ENCODE data around the gene CSMD2. TPM values are rescaled to one million over a fixed set of nuclear protein-coding genes. Genes with fewer than 3 reads are reported as not detected.
A peak's percentile ranks its signal among the peaks of the same experiment; 100 is the strongest.

CSMD2 gene
- total and polyA plus RNA-seq, 2 of the 4 experiments (the other 2 are of a cell fraction) = under 0.01 to 0.36 TPM

DNA sequence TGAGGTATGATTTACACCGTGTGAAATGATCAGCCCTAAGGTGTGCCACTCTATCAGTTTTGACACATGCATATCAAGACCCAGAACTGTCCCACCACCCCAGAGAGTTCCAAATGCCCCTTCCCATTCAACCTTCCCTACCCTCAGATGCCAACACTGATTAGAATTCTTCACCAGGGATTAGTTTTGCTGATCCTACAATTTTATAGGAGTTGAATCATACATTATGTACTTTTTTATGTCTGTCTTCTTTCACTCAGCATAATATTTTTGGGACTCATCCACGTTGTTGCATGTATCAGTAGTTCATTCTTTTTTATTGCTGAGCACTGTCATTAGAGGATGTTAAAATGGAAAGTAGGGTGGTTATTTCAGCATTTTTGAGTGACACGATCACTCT, 514.3 kb downstream of the CSMD2 start:
- CTCF ChIA-PET = no interaction called here
- in situ Hi-C loops (cut with MboI; ENCODE audit: low sequenced_read_pairs) = no loop called here
- H3K9me1 ChIP-seq (ENCODE audit: insufficient read depth, low read length) = no peaks in the 10 kb centered on the region
- no peak overlapping the region for H3K4me2 ChIP-seq (ENCODE audit: low read depth, low read length)
- no peak overlapping the region for H2BK15ac ChIP-seq (ENCODE audit: low read depth, low read length)
- H3K79me1 ChIP-seq (ENCODE audit: low read depth in 1 of 2, low read length in 2 of 2) = no peaks in the 10 kb centered on the region
- no peaks in the 10 kb centered on the region for H4K20me1 ChIP-seq (ENCODE audit: insufficient read depth, low read length)
- no peak overlapping the region for H4K5ac ChIP-seq (ENCODE audit: low read depth, low read length)
- no peak overlapping the region for H2BK5ac ChIP-seq (ENCODE audit: low read depth, low read length, poor library complexity, severe bottlenecking)
- no peak overlapping the region for H2AK5ac ChIP-seq (ENCODE audit: low read depth, low read length)
- H3K56ac ChIP-seq (ENCODE audit: extremely low read depth, insufficient read depth, low read length) = no peak overlapping the region
- no peak overlapping the region for H3K14ac ChIP-seq (replicated peaks; ENCODE audit: low read depth, low read length)
- no peak overlapping the region for H2BK120ac ChIP-seq (ENCODE audit: low read depth, low read length)
- intact Hi-C loops (cut with micrococcal nuclease) = no loop called here
- H3K4ac ChIP-seq (ENCODE audit: low read depth, low read length) = no peak overlapping the region
- no peak overlapping the region for H2AK9ac ChIP-seq (replicated peaks; ENCODE audit: low read depth, low read length, poor library complexity)
- H4K8ac ChIP-seq (ENCODE audit: low read depth in 2 of 2, low read length in 2 of 2) = no peak overlapping the region
- no peak overlapping the region for H3K9ac ChIP-seq (ENCODE audit: low read depth, low read length)
- no peaks in the 10 kb centered on the region for H3K36me3 ChIP-seq (ENCODE audit: control insufficient read depth, insufficient read depth, low read length)
- POLR2A ChIA-PET (ENCODE audit: unreplicated experiment) = no interaction called here
- H3K27me3 ChIP-seq (ENCODE audit: control insufficient read depth, insufficient read depth, low read length) = no peaks in the 10 kb centered on the region
- dilution Hi-C loops (cut with HindIII; ENCODE audit: low sequenced_read_pairs, unreplicated experiment) = no loop called here
- H3K4me3 ChIP-seq (ENCODE audit: insufficient read depth, low read depth, low read length) = no peak overlapping the region
- no peaks in the 10 kb centered on the region for H3K9me3 ChIP-seq (ENCODE audit: control insufficient read depth, insufficient read depth, low read length)
- H3K23ac ChIP-seq (ENCODE audit: low read depth, low read length) = no peak overlapping the region
- no peak overlapping the region for H3K27ac ChIP-seq (ENCODE audit: insufficient read depth, low read length)
- no peak overlapping the region for H2AFZ ChIP-seq (replicated peaks; ENCODE audit: low read length, poor library complexity)
- no TSS peak for BruUV-seq (replicated peaks)
- DNase-seq = no peak
- 100% methylated on average over 1 of the region's 3 CpGs; no CpG with 5 or more reads in 1 of the 2 experiments for WGBS, 2 experiments (ENCODE audit: extremely low coverage in 2 of 2, insufficient read length in 1 of 2)
- H2BK20ac ChIP-seq (ENCODE audit: low read depth, low read length) = no peak overlapping the region
- no peak overlapping the region for H4K91ac ChIP-seq (ENCODE audit: insufficient read depth, low read depth, low read length)
- H3K18ac ChIP-seq (ENCODE audit: low read depth, low read length) = no peak overlapping the region
- TF ChIP-seq, protein P1, sequence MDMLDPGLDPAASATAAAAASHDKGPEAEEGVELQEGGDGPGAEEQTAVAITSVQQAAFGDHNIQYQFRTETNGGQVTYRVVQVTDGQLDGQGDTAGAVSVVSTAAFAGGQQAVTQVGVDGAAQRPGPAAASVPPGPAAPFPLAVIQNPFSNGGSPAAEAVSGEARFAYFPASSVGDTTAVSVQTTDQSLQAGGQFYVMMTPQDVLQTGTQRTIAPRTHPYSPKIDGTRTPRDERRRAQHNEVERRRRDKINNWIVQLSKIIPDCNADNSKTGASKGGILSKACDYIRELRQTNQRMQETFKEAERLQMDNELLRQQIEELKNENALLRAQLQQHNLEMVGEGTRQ (IDR thresholded peaks at IDR 0.05; ENCODE audit: low read depth, low read length) = no peak
- TF ChIP-seq MAFK (IDR thresholded peaks at IDR 0.05; ENCODE audit: low read depth, low read length) = peak; percentile 30; the same call in 1 of the 2 replicates
- no peak for ATAC-seq (ENCODE audit: low read depth)
- no peaks in the 10 kb centered on the region for H3K4me1 ChIP-seq (ENCODE audit: control insufficient read depth, insufficient read depth, low read length)
